Activated B cell treated with CpG ODN at 0.5 μM for 24 hours (primary cell): ENCODE results near the gene TSPAN9. TPM values are rescaled to one million over a fixed set of nuclear protein-coding genes. Genes with fewer than 3 reads are reported as not detected.

Source experiments
- ATAC-seq: fragments of 200-7000 bp; cut with Tn5 transposase; one replicate; pipeline ENCODE4 v1.10.0; 2021; ENCODE audit warnings: low read depth, mild to moderate bottlenecking, moderate library complexity
- CTCF ChIA-PET: fragments of 350-600 bp; sonication (Branson Sonifier 250); formaldehyde crosslinking; loops from one replicate; lab custom pipeline; 2021; ENCODE audit warnings: antibody characterized with exemption; lab: Charles Lee
- POLR2A ChIA-PET: fragments of 350-600 bp; sonication (Branson Sonifier 250); formaldehyde crosslinking; loops from one replicate; lab custom pipeline; 2021; ENCODE audit warnings: antibody characterized with exemption; lab: Charles Lee
- DNase-seq: peaks from one replicate; pipeline ENCODE4 v3.0.0; 2022
- H3K27ac Mint-ChIP-seq: one replicate; pipeline ENCODE4 v1.8.0; 2020; ENCODE audit warnings: mixed read lengths
- H3K27me3 Mint-ChIP-seq: one replicate; pipeline ENCODE4 v1.8.0; 2021; ENCODE audit warnings: mixed read lengths
- H3K36me3 Mint-ChIP-seq: one replicate; pipeline ENCODE4 v1.8.0; 2021; ENCODE audit warnings: low read depth, mixed read lengths
- H3K4me1 Mint-ChIP-seq: one replicate; pipeline ENCODE4 v1.8.0; 2021; ENCODE audit warnings: mixed read lengths
- H3K4me3 Mint-ChIP-seq: one replicate; pipeline ENCODE4 v1.8.0; 2020; ENCODE audit warnings: mild to moderate bottlenecking, mixed read lengths
- H3K9me3 Mint-ChIP-seq: one replicate; pipeline ENCODE4 v1.8.0; 2020; ENCODE audit warnings: mixed read lengths
- intact Hi-C: fragments of 100-400 bp; cut with micrococcal nuclease; formaldehyde crosslinking; loops from one replicate; pipeline ENCODE4 v1.15.1; 2024
- total RNA-seq: library from RNA; stranded (reverse); gene quantifications from 2 replicates; pipeline ENCODE4 v1.2.3, GENCODE V29; 2022
- TF ChIP-seq, protein P1 (sequence below): fragments of 200-600 bp; IDR thresholded peaks from one replicate; pipeline ENCODE4 v1.8.0; 2022; ENCODE audit warnings: antibody characterized with exemption, mild to moderate bottlenecking

The TSPAN9 gene
- total RNA-seq, 1 donor from 2014 or later: 0.20 TPM

DNA sequence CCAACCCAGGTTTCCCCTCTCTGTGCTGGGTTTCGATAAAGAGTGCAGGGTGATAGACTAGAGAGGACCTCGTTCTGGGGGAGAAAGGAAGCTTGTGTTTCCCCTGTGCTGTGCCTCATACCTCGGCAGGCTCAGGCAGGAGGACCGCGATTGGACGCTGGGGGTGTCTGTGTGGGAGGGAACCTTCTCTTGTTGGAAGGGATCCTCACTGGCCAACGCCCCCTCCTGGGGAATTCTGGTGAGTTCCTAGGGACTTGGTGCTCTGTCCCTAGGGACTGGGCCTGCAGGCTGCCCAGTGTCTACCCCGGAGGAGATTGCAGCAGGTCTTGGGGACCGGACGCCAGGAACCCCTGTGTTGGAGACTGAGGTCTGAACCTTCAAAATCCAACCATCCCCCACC is 256.4 kb downstream of the TSPAN9 start:
- Mint-ChIP-seq H3K4me3 (no peak overlapping the region), H3K9me3 (no peaks in the 10 kb centered on the region), H3K27me3 (peaks cover 2% of the 10 kb centered on the region), H3K27ac (no peak overlapping the region), H3K36me3 (no peaks in the 10 kb centered on the region), H3K4me1 (no peaks in the 10 kb centered on the region)
- CTCF ChIA-PET: no interaction called here
- TF ChIP-seq, protein P1, sequence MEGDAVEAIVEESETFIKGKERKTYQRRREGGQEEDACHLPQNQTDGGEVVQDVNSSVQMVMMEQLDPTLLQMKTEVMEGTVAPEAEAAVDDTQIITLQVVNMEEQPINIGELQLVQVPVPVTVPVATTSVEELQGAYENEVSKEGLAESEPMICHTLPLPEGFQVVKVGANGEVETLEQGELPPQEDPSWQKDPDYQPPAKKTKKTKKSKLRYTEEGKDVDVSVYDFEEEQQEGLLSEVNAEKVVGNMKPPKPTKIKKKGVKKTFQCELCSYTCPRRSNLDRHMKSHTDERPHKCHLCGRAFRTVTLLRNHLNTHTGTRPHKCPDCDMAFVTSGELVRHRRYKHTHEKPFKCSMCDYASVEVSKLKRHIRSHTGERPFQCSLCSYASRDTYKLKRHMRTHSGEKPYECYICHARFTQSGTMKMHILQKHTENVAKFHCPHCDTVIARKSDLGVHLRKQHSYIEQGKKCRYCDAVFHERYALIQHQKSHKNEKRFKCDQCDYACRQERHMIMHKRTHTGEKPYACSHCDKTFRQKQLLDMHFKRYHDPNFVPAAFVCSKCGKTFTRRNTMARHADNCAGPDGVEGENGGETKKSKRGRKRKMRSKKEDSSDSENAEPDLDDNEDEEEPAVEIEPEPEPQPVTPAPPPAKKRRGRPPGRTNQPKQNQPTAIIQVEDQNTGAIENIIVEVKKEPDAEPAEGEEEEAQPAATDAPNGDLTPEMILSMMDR: no peak
- ATAC-seq: no peak
- no peak for DNase-seq
- POLR2A ChIA-PET: no interaction called here
- intact Hi-C loops: no loop called here

- Mint-ChIP-seq H3K36me3 (no peaks in the 10 kb centered on the region), H3K4me1 (no peaks in the 10 kb centered on the region), H3K4me3 (no peak overlapping the region), H3K27me3 (peaks cover 3% of the 10 kb centered on the region), H3K9me3 (no peaks in the 10 kb centered on the region), H3K27ac (no peak overlapping the region)
- TF ChIP-seq, protein P1: no peak
- CTCF ChIA-PET: no interaction called here
- POLR2A ChIA-PET: no interaction called here
- DNase-seq: no peak
- intact Hi-C loops: no loop called here
- ATAC-seq: no peak
These were observed 256.8 kb downstream of the TSPAN9 start for GRCh38 chr12:3333991-3334391.

DNA sequence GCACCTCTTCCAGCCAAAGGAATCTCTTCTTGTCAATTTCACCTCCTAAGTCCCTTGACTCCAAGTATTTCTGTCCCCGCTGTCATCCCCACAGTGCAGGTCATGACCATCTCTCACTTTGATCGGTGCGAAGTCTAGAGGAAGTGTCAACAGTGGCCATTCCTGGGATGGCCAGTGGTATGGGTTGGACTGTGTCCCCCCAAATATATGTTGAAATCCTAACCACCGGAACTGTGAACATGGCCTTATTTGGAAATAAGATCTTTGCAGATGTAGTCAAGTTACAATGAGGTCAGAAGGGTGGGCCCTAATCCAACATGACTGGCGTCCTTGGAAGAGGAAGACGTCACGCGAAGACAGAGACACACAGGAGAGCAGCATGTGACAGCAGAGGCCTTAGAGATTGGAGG is 257.9 kb downstream of the TSPAN9 start:
- DNase-seq: no peak
- ChIA-PET POLR2A (no interaction called here), CTCF (no interaction called here)
- TF ChIP-seq, protein P1: no peak
- Mint-ChIP-seq H3K4me1 (no peaks in the 10 kb centered on the region), H3K9me3 (no peaks in the 10 kb centered on the region), H3K27ac (no peak overlapping the region), H3K27me3 (peaks cover 3% of the 10 kb centered on the region), H3K4me3 (no peak overlapping the region), H3K36me3 (no peaks in the 10 kb centered on the region)
- ATAC-seq: no peak
- intact Hi-C loops: no loop called here

Other genes starting within 250 kb of the TSPAN9 start
- gene NRIP2, start 242.3 kb upstream of the TSPAN9 start, total RNA-seq: not detected in 2 replicates
- gene TEX52, start 220.3 kb upstream of the TSPAN9 start, total RNA-seq: not detected in 2 replicates
- 1.8 and 2.8 TPM in 2 replicates for gene FOXM1, start 200.2 kb upstream of the TSPAN9 start, total RNA-seq
- gene RHNO1, start 200.2 kb upstream of the TSPAN9 start, total RNA-seq: 12.4 and 14.4 TPM in 2 replicates
- gene TULP3, start 186.5 kb upstream of the TSPAN9 start, total RNA-seq: 7.0 and 7.3 TPM in 2 replicates
- 0.27 TPM in 1 of 2 replicates, not detected in the other for gene TEAD4, start 118.0 kb upstream of the TSPAN9 start, total RNA-seq